Kidney (tissue), 14 donors: ENCODE results near the gene ATP1A2. TPM values are rescaled to one million over a fixed set of nuclear protein-coding genes. Genes with fewer than 3 reads are reported as not detected.

ENCODE experiments used
- DNase-seq, 5 donors: peaks; one replicate each; pipeline ENCODE4 v3.0.0-alpha.2; 2013 to 2020
- FAIRE-seq: peaks from 2 replicates; lab custom pipeline; 2012; peaks lifted over from hg19 to GRCh38; lab: Jason Lieb, UNC
- H3K27ac ChIP-seq, 2 donors: one replicate each; pipeline ENCODE4 v1.7.0; 2013; ENCODE audit warnings: low read depth in 2 of 2, low read length in 2 of 2, inconsistent platforms in 1 of 2
- H3K27me3 ChIP-seq: one replicate; pipeline ENCODE4 v1.7.1; 2013; ENCODE audit warnings: low read length, inconsistent platforms; ENCODE audit not compliant: control insufficient read depth, insufficient read depth
- H3K36me3 ChIP-seq, 3 donors: one replicate each; pipeline versions ENCODE4 v1.7.0 to v1.7.1; 2013; ENCODE audit warnings: low read length in 3 of 3, control low read depth in 1 of 3, inconsistent platforms in 1 of 3; ENCODE audit not compliant: insufficient read depth in 3 of 3, control insufficient read depth in 2 of 3
- H3K4me1 ChIP-seq, 3 donors: one replicate each; pipeline versions ENCODE4 v1.7.0 to v1.7.1; 2013; ENCODE audit warnings: low read length in 3 of 3, inconsistent platforms in 1 of 3, low read depth in 1 of 3; ENCODE audit not compliant: control insufficient read depth in 2 of 3, insufficient read depth in 2 of 3
- H3K4me3 ChIP-seq, 3 donors: one replicate each; pipeline versions ENCODE4 v1.7.0 to v1.8.1; 2013; ENCODE audit warnings: low read length in 3 of 3, control low read depth in 1 of 3, inconsistent platforms in 1 of 3
- H3K9ac ChIP-seq, 3 donors: one replicate each; pipeline versions ENCODE4 v1.7.0 to v1.7.1; 2013; ENCODE audit warnings: low read length in 3 of 3, control low read depth in 1 of 3, inconsistent platforms in 1 of 3
- H3K9me3 ChIP-seq, 3 donors: one replicate each; pipeline versions ENCODE4 v1.7.0 to v1.7.1; 2013; ENCODE audit warnings: low read length in 3 of 3, control low read depth in 1 of 3, inconsistent platforms in 1 of 3; ENCODE audit not compliant: control insufficient read depth in 2 of 3, insufficient read depth in 1 of 3
- intact Hi-C: fragments of 100-400 bp; cut with DNase I; formaldehyde crosslinking; loops from one replicate; pipeline ENCODE4 v1.11.1; 2022
- polyA plus RNA-seq: library from polyadenylated mRNA; stranded (reverse); fragments of 350-450 nt; fragmentation: Illumina TruSeq; extraction: RNeasy Lipid Tissue Mini Kit (QIAGEN cat#74804); gene quantifications from one replicate; pipeline ENCODE4 v1.2.3, GENCODE V29; 2014; ENCODE audit warnings: low read depth, low replicate concordance; ENCODE audit not compliant: insufficient read depth
- total RNA-seq: library from RNA; stranded (reverse); fragmentation: NEBNext Ultra II Directional; extraction: Animal tissue kit (Norgen Biotek cat#: 25700); gene quantifications from one replicate; pipeline ENCODE4 v1.2.1, GENCODE V29; 2021
- TF ChIP-seq, protein P1 (sequence below): IDR thresholded peaks from 3 replicates; pipeline ENCODE4 v1.5.1; 2012; ENCODE audit warnings: mild to moderate bottlenecking, moderate library complexity, borderline replicate concordance; ENCODE audit not compliant: insufficient read depth; ENCODE audit errors: extremely low read depth
- donor health status: control.
- donor health status: control.
- donor health status: control.
- donor health status: control.
- donor health status: control.
- donor health status: DM: yes; HTN: yes; CAD: no.
- donor health status: Normal renal cell carcinoma (clear cell type).

ATP1A2 gene
- total and polyA plus RNA-seq, 2 donors from 2014 or later, result 4.1 to 5.5 TPM

DNA sequence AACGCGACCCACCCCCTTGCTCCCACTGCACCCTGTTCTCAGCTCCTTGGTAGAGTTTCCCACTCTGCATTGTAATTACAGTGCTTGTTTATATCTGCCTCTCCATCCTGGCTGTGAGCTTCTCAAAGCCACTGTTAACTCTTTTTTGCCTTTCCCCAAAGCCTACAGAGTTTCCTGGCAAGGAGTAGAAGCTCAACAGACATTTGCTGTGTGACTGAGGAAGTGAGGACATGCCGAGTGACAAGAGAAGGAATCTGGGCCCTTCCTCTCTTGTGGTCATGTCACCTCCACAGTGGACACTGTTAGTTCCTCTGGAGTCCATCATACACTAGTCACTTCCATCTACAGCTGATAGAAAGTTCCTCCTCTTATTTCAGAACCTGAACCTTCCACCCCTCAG lies 11.1 kb upstream of the ATP1A2 start:
- no peak overlapping the region for H3K9ac ChIP-seq
- peaks cover 0 to 7% (median 5%) of the 10 kb centered on the region in 3 donors for H3K4me1 ChIP-seq
- no peak overlapping the region for H3K4me3 ChIP-seq
- DNase-seq (no peak), FAIRE-seq (no peak)
- TF ChIP-seq, protein P1, sequence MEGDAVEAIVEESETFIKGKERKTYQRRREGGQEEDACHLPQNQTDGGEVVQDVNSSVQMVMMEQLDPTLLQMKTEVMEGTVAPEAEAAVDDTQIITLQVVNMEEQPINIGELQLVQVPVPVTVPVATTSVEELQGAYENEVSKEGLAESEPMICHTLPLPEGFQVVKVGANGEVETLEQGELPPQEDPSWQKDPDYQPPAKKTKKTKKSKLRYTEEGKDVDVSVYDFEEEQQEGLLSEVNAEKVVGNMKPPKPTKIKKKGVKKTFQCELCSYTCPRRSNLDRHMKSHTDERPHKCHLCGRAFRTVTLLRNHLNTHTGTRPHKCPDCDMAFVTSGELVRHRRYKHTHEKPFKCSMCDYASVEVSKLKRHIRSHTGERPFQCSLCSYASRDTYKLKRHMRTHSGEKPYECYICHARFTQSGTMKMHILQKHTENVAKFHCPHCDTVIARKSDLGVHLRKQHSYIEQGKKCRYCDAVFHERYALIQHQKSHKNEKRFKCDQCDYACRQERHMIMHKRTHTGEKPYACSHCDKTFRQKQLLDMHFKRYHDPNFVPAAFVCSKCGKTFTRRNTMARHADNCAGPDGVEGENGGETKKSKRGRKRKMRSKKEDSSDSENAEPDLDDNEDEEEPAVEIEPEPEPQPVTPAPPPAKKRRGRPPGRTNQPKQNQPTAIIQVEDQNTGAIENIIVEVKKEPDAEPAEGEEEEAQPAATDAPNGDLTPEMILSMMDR, result no peak
- no peaks in the 10 kb centered on the region for H3K9me3 ChIP-seq
- intact Hi-C loops, result no loop called here
- H3K27me3 ChIP-seq, result no peaks in the 10 kb centered on the region
- no peaks in the 10 kb centered on the region for H3K36me3 ChIP-seq
- H3K27ac ChIP-seq, result no peak overlapping the region

- intact Hi-C loops, result no loop called here
- Histone ChIP-seq H3K9me3 (no peaks in the 10 kb centered on the region), H3K9ac (no peak overlapping the region), H3K27me3 (no peaks in the 10 kb centered on the region), H3K36me3 (no peaks in the 10 kb centered on the region), H3K4me3 (no peak overlapping the region), H3K27ac (no peak overlapping the region), H3K4me1 (peaks cover 0 to 7% (median 5%) of the 10 kb centered on the region in 3 donors)
- TF ChIP-seq, protein P1, result no peak
- DNase-seq (no peak), FAIRE-seq (no peak)
Observed at GRCh38 chr1:160105155-160105554, 10.4 kb upstream of the ATP1A2 start.

DNA sequence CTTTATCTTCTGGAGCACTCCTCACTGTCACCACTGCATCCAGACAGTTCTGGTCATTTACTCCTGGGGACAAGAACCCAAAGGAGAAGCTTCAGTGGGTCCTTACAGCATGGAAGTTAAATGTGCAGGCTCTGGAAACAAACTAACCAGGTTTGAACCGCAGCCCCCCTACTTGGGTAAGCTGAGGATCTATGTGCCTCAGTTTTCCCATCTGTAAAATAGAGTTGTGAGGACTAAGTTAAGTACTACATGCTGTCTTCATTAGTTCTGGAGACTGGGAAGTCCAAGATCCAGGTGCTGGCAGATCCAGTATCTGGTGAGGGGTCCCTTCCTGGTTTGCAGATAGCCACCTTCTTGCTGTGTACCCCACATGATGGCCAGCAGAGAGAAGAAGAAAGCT lies 8.0 kb upstream of the ATP1A2 start:
- H3K9ac ChIP-seq, result no peak overlapping the region
- H3K4me1 ChIP-seq, result no peaks in the 10 kb centered on the region
- no peak for DNase-seq
- H3K27ac ChIP-seq, result no peak overlapping the region
- H3K36me3 ChIP-seq, result no peaks in the 10 kb centered on the region
- TF ChIP-seq, protein P1, result no peak
- H3K27me3 ChIP-seq, result no peaks in the 10 kb centered on the region
- intact Hi-C loops, result no loop called here
- H3K4me3 ChIP-seq, result no peak overlapping the region
- FAIRE-seq, result no peak
- no peaks in the 10 kb centered on the region for H3K9me3 ChIP-seq
